Fibroblast of villous mesenchyme (primary cell): ENCODE measurements around the gene CNGA1. TPM values are rescaled to one million over a fixed set of nuclear protein-coding genes. Genes with fewer than 3 reads are reported as not detected.
A peak's percentile ranks its signal among the peaks of the same experiment; 100 is the strongest.

Source experiments
- DNase-seq: peaks from one replicate; pipeline ENCODE4 v3.0.0-alpha.2; 2010; ENCODE audit warnings: low read depth
- H3K4me3 ChIP-seq: 2 replicates; pipeline ENCODE4 v1.5.1; 2011; ENCODE audit warnings: low read depth, mild to moderate bottlenecking, low read length
- CTCF ChIP-seq: IDR thresholded peaks from 2 replicates; pipeline ENCODE4 v1.5.1; 2012; ENCODE audit warnings: low read depth, mild to moderate bottlenecking, low read length; ENCODE audit not compliant: insufficient read depth
- total RNA-seq: library from RNA; depleted of rRNA; stranded (reverse); fragments of >200 nt; gene quantifications from 2 replicates; pipeline ENCODE4 v1.2.3, GENCODE V29; 2012

Gene CNGA1
- total RNA-seq, 1 donor, result under 0.01 TPM

- TF ChIP-seq CTCF, result no peak
- peak; percentile 31 for DNase-seq
- H3K4me3 ChIP-seq, result no peak overlapping the region
These were observed 15.5 kb upstream of the CNGA1 start for GRCh38 chr4:48031802-48032525.

GRCh38 chr4:48030470-48030869 lies 14.0 kb upstream of the CNGA1 start:
- DNase-seq, result no peak
- no peak overlapping the region for H3K4me3 ChIP-seq
- TF ChIP-seq CTCF, result no peak

DNA sequence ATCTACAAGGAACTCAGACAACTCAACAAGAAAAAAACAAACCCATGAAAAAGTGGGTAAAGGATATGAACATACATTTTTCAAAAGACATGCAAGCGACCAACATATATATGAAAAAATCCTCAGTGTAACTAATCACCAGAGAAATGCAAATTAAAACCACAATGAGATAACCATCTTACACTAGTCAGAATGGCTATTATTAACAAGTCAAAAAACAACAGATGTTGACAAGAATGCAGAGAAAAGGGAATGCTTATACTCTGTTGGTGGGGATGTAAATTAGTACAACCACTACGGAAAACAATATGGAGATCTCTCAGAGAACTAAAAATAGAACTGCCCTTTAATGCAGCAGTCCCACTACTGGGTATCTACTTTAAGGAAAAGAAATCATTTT lies 12.2 kb upstream of the CNGA1 start:
- H3K4me3 ChIP-seq, result no peak overlapping the region
- DNase-seq, result no peak
- TF ChIP-seq CTCF, result no peak

DNA sequence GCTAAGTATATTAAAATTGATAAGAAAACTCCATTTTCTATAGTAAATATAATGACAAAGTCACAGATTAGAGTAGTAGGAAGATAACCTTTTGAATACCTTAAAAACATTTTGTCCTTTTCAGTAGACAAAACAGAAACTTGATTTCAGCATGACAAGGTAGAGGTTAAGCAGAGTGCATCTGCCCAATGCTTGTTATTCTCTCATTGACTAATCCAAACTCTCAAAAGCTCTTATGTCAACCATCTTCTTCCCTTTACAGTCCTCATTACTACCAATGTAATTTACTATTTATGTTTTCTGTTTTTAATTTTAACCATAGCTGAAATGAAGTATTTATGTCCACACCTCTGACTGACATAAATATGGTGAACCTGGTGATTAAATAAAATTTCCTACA lies 11.2 kb upstream of the CNGA1 start:
- H3K4me3 ChIP-seq, result no peak overlapping the region
- no peak for DNase-seq
- TF ChIP-seq CTCF, result no peak

DNA sequence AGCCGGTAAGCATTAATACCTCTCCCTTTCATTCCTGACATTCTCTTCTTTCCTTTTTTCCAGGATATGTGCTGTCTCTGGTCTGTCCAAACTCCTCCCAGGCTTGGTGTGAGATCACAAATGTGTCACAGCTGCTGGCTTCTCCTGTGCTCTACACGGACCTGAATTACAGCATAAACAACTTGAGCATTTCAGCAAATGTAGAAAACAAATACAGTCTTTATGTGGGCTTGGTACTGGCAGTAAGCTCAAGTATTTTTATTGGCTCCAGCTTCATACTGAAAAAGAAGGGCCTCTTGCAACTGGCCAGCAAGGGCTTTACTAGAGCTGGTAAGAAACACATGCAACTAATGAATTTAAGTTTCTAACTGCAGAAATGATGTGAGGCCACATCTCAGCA lies 8.5 kb upstream of the CNGA1 start:
- no peak for TF ChIP-seq CTCF
- no peak overlapping the region for H3K4me3 ChIP-seq
- DNase-seq, result peak; percentile 20

DNA sequence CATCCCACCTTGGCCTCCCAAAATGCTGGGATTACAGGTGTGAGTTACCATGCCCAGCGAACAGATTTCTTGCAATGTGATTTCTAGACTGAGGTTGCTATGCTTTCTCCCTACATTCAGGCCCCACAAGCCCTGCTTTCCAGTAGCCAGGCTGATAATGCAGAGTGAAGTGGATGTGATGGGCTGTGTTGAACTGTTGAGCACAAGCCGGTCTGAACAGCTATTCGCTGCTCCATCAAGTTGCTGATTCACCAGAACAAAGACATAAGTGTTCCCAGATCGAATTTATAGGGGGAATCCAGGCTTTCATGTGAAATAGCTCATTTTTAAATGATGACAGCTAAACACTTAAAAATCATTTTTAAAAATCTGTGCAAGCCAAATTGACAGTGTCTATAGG lies 8.0 kb upstream of the CNGA1 start:
- TF ChIP-seq CTCF, result no peak
- no peak for DNase-seq
- no peak overlapping the region for H3K4me3 ChIP-seq
